KMS-11 (cell line): ENCODE results near the gene UBE2O.

Source experiments
- H2AFZ ChIP-seq: fragments of 200-600 bp; sonication (generic); 2 replicates; pipeline ENCODE4 v1.6.1; 2016; ENCODE audit warnings: antibody characterized with exemption, mixed run types, low read depth
- H3K27ac ChIP-seq: fragments of 200-600 bp; sonication (generic); 2 replicates; pipeline ENCODE4 v1.6.1; 2016; ENCODE audit warnings: mild to moderate bottlenecking, mixed run types
- H3K27me3 ChIP-seq: fragments of 200-600 bp; sonication (generic); 2 replicates; pipeline ENCODE4 v1.6.1; 2017; ENCODE audit warnings: mild to moderate bottlenecking, low read depth, mixed run types, moderate library complexity; ENCODE audit not compliant: insufficient read depth
- H3K36me3 ChIP-seq: fragments of 200-600 bp; sonication (generic); 2 replicates; pipeline ENCODE4 v1.6.1; 2017; ENCODE audit warnings: mild to moderate bottlenecking, mixed run types; ENCODE audit not compliant: insufficient read depth
- H3K4me1 ChIP-seq: fragments of 200-600 bp; sonication (generic); 2 replicates; pipeline ENCODE4 v1.6.1; 2016; ENCODE audit warnings: mild to moderate bottlenecking, low read depth, mixed run types; ENCODE audit not compliant: poor library complexity, severe bottlenecking
- H3K4me2 ChIP-seq: fragments of 200-600 bp; sonication (generic); 2 replicates; pipeline ENCODE4 v1.7.0; 2016; ENCODE audit warnings: mild to moderate bottlenecking, mixed run types
- H3K4me3 ChIP-seq: fragments of 200-600 bp; sonication (generic); IDR thresholded peaks from 2 replicates; pipeline ENCODE4 v1.6.1; 2017; ENCODE audit warnings: low read depth, low read length, mixed read lengths; ENCODE audit not compliant: insufficient read depth
- H3K79me2 ChIP-seq: fragments of 200-600 bp; sonication (generic); 2 replicates; pipeline ENCODE4 v1.6.1; 2016; ENCODE audit warnings: low read depth, mixed run types; ENCODE audit not compliant: insufficient read depth
- H3K9ac ChIP-seq: fragments of 200-600 bp; sonication (generic); 2 replicates; pipeline ENCODE4 v1.6.1; 2016; ENCODE audit warnings: mild to moderate bottlenecking, mixed run types
- H4K20me1 ChIP-seq: fragments of 200-600 bp; sonication (generic); 2 replicates; pipeline ENCODE4 v1.6.1; 2016; ENCODE audit warnings: mild to moderate bottlenecking, mixed run types; ENCODE audit not compliant: insufficient read depth
- CTCF ChIP-seq: fragments of 200-600 bp; sonication (generic); conservative IDR thresholded peaks from 2 replicates; pipeline ENCODE4 v1.6.1; 2017; ENCODE audit warnings: low read depth, mild to moderate bottlenecking, antibody characterized with exemption, low read length, moderate library complexity, mixed read lengths

UBE2O gene

GRCh38 chr17:76438906-76439305, 14.0 kb downstream of the UBE2O start:
- Histone ChIP-seq H3K4me3 (no peak overlapping the region), H3K9ac (no peak overlapping the region), H2AFZ (no peak overlapping the region), H3K4me1 (peaks cover 14% of the 10 kb centered on the region), H3K79me2 (peaks cover 62% of the 10 kb centered on the region; the same call in 1 of the 2 replicates), H3K4me2 (no peak overlapping the region), H3K36me3 (no peaks in the 10 kb centered on the region), H3K27me3 (no peaks in the 10 kb centered on the region), H4K20me1 (peaks cover 9% of the 10 kb centered on the region; the same call in 1 of the 2 replicates), H3K27ac (no peak overlapping the region)
- no peak for TF ChIP-seq CTCF

- no peak overlapping the region for H3K4me3 ChIP-seq
- H4K20me1 ChIP-seq = peaks cover 9% of the 10 kb centered on the region; the same call in 1 of the 2 replicates
- peaks cover 62% of the 10 kb centered on the region; the same call in 1 of the 2 replicates for H3K79me2 ChIP-seq
- peaks cover 3% of the 10 kb centered on the region for H3K4me1 ChIP-seq
- no peak overlapping the region for H3K4me2 ChIP-seq
- no peak overlapping the region for H3K9ac ChIP-seq
- no peak for TF ChIP-seq CTCF
- no peaks in the 10 kb centered on the region for H3K36me3 ChIP-seq
- H2AFZ ChIP-seq = no peak overlapping the region
- H3K27me3 ChIP-seq = no peaks in the 10 kb centered on the region
- H3K27ac ChIP-seq = no peak overlapping the region
These were observed 15.2 kb downstream of the UBE2O start for GRCh38 chr17:76437467-76438402.

GRCh38 chr17:76435751-76436150, 17.2 kb downstream of the UBE2O start:
- Histone ChIP-seq H3K4me3 (no peak overlapping the region), H3K4me2 (no peak overlapping the region), H3K4me1 (no peaks in the 10 kb centered on the region), H3K9ac (no peak overlapping the region), H2AFZ (no peak overlapping the region), H3K27me3 (no peaks in the 10 kb centered on the region), H3K27ac (no peak overlapping the region), H4K20me1 (no peaks in the 10 kb centered on the region; the same call in 1 of the 2 replicates), H3K79me2 (peaks cover 57% of the 10 kb centered on the region; the same call in 1 of the 2 replicates), H3K36me3 (no peaks in the 10 kb centered on the region)
- TF ChIP-seq CTCF = no peak

GRCh38 chr17:76434870-76435269, 18.1 kb downstream of the UBE2O start:
- H3K4me3 ChIP-seq = no peak overlapping the region
- H3K4me2 ChIP-seq = no peak overlapping the region
- no peak overlapping the region for H2AFZ ChIP-seq
- H3K9ac ChIP-seq = no peak overlapping the region
- no peaks in the 10 kb centered on the region for H3K36me3 ChIP-seq
- H3K27ac ChIP-seq = no peak overlapping the region
- no peaks in the 10 kb centered on the region for H3K4me1 ChIP-seq
- peaks cover 55% of the 10 kb centered on the region; the same call in 1 of the 2 replicates for H3K79me2 ChIP-seq
- no peaks in the 10 kb centered on the region for H3K27me3 ChIP-seq
- no peak for TF ChIP-seq CTCF
- no peaks in the 10 kb centered on the region; the same call in 1 of the 2 replicates for H4K20me1 ChIP-seq
